Activated T-helper 1 cell treated with anti-CD3 and anti-CD28 coated beads, Interleukin-12 subunit alpha, Interleukin-12 subunit beta, Interleukin-2, Interleukin-4 antibody, amounts not matched to agents 30 ng/mL and 10 ng/mL and 1 ng/mL, durations not matched to agents 14 hours and 24 hours and 36 hours (primary cell): Measurements from ENCODE around the gene NELFB. TPM values are rescaled to one million over a fixed set of nuclear protein-coding genes. Genes with fewer than 3 reads are reported as not detected.
"Not testable (repeated sequence)": the region's sequence is repeated elsewhere in the genome, so short reads cannot be mapped to it uniquely, and the experiment has no call there.

Experiments
- DNase-seq: peaks from one replicate; pipeline ENCODE4 v3.0.0; 2021; ENCODE audit warnings: low spot score
- H3K27ac Mint-ChIP-seq: one replicate; pipeline ENCODE4 v1.8.0; 2021; ENCODE audit warnings: mild to moderate bottlenecking, mixed read lengths
- H3K27me3 Mint-ChIP-seq: one replicate; pipeline ENCODE4 v1.8.0; 2022; ENCODE audit warnings: mild to moderate bottlenecking, moderate library complexity, mixed read lengths; ENCODE audit not compliant: insufficient read depth
- H3K36me3 Mint-ChIP-seq: one replicate; pipeline ENCODE4 v1.8.0; 2021; ENCODE audit warnings: low read depth, mixed read lengths
- H3K4me1 Mint-ChIP-seq: one replicate; pipeline ENCODE4 v1.8.0; 2021; ENCODE audit warnings: low read depth, mixed read lengths
- H3K4me3 Mint-ChIP-seq: one replicate; pipeline ENCODE4 v1.8.0; 2021; ENCODE audit warnings: mild to moderate bottlenecking, moderate library complexity, mixed read lengths
- H3K9me3 Mint-ChIP-seq: one replicate; pipeline ENCODE4 v1.8.0; 2021; ENCODE audit warnings: mixed read lengths
- intact Hi-C: fragments of 100-400 bp; cut with micrococcal nuclease; formaldehyde crosslinking; loops from one replicate; pipeline ENCODE4 v1.15.1; 2024
- total RNA-seq: library from RNA; stranded (reverse); gene quantifications from 2 replicates; pipeline ENCODE4 v1.2.3, GENCODE V29; 2022

Gene NELFB
- total RNA-seq, 1 donor from 2014 or later, result 70.8 TPM

DNA sequence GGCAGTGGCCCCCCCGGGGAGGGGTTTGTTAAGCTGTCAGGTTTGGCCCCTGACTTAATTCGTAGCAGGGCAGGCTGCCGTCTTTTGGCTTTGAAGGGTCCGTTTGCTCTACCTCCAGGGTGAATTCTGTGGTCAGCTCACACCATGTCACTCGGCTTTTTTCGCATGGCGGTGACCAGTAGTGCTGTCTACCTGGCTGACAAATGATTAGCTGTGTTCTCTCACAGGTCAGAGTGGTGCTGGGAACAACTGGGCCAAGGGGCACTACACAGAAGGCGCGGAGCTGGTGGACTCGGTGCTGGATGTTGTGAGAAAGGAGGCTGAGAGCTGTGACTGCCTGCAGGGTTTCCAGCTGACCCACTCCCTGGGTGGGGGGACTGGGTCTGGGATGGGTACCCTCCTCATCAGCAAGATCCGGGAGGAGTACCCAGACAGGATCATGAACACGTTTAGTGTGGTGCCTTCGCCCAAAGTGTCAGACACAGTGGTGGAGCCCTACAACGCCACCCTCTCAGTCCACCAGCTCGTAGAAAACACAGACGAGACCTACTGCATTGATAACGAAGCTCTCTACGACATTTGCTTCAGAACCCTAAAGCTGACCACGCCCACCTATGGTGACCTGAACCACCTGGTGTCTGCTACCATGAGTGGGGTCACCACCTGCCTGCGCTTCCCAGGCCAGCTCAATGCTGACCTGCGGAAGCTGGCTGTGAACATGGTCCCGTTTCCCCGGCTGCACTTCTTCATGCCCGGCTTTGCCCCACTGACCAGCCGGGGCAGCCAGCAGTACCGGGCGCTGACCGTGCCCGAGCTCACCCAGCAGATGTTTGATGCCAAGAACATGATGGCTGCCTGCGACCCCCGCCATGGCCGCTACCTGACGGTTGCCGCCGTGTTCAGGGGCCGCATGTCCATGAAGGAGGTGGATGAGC is 12.6 kb upstream of the NELFB start:
- intact Hi-C loops, result loop anchor here (5.0 kb wide), 2 partner anchors 180 to 195 kb away; partner anchors contain the start of genes EXD3, NOXA1 and NPDC1
- no peaks in the 10 kb centered on the region for H3K27me3 Mint-ChIP-seq
- no peaks in the 10 kb centered on the region for H3K9me3 Mint-ChIP-seq
- peak overlapping the region; percentile 92 for H3K4me3 Mint-ChIP-seq
- DNase-seq, result no peak
- H3K27ac Mint-ChIP-seq, result peak overlapping the region; percentile 77
- H3K36me3 Mint-ChIP-seq, result peaks cover 23% of the 10 kb centered on the region
- peaks cover 22% of the 10 kb centered on the region for H3K4me1 Mint-ChIP-seq

DNA sequence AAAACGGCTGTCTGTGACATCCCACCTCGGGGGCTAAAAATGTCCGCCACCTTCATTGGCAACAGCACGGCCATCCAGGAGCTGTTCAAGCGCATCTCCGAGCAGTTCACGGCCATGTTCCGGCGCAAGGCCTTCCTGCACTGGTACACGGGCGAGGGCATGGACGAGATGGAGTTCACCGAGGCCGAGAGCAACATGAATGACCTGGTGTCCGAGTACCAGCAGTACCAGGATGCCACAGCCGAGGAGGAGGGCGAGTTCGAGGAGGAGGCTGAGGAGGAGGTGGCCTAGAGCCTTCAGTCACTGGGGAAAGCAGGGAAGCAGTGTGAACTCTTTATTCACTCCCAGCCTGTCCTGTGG is 11.9 kb upstream of the NELFB start:
- intact Hi-C loops, result loop anchor here (5.0 kb wide), 2 partner anchors 179 to 196 kb away; partner anchors contain the start of genes EXD3, NOXA1 and NPDC1
- Mint-ChIP-seq H3K36me3 (peaks cover 23% of the 10 kb centered on the region), H3K4me1 (peaks cover 22% of the 10 kb centered on the region), H3K4me3 (peak overlapping the region; percentile 92)
- not testable (repeated sequence) for H3K27me3 Mint-ChIP-seq, H3K27ac Mint-ChIP-seq, H3K9me3 Mint-ChIP-seq, DNase-seq

DNA sequence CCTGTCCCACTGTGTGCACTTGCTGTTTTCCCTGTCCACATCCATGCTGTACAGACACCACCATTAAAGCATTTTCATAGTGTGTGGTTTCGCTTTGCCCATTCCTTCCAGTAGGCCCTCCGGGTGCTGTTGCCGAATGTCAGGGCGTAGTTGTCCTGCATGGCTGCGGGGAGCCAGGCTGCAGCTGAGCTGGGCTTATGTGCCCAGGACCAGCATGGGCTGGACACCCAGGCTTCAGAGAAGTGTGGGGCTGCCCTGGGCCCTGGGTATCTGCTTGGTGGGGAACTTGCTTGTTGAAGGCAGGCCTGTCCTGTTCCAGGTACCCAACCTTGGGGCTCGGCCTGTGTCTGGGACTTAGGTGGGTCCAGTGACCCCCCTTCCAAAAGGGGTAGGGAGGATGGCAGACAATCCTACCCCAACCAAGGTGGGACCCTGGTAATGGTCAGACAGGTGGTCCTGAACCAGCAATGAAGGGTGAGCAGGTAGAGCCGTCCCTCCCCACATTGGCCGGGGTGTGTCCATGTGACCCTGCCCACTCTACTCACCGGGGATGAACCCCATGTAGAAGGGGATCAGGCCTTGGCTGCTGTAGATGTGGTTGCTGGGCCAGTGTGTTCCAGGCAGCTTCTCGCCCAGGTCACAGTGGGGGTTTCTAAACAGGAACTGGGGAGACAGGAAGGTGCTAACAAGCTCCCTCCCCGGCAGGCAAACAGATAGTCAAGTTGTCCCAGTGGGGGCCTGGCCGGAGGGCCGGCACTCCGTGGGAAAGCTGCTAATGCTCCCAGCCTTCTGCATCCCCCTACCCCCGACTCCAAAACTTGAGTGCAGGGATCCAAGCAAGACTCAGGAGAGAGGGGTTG is 11.3 kb upstream of the NELFB start:
- Mint-ChIP-seq H3K27me3 (no peaks in the 10 kb centered on the region), H3K4me1 (peaks cover 22% of the 10 kb centered on the region), H3K4me3 (peak overlapping the region; percentile 92), H3K36me3 (peaks cover 23% of the 10 kb centered on the region), H3K9me3 (no peaks in the 10 kb centered on the region), H3K27ac (peak overlapping the region; percentile 52)
- no peak for DNase-seq
- intact Hi-C loops, result loop anchor here (5.0 kb wide), 2 partner anchors 178 to 197 kb away; partner anchors contain the start of genes EXD3, NOXA1 and NPDC1

DNA sequence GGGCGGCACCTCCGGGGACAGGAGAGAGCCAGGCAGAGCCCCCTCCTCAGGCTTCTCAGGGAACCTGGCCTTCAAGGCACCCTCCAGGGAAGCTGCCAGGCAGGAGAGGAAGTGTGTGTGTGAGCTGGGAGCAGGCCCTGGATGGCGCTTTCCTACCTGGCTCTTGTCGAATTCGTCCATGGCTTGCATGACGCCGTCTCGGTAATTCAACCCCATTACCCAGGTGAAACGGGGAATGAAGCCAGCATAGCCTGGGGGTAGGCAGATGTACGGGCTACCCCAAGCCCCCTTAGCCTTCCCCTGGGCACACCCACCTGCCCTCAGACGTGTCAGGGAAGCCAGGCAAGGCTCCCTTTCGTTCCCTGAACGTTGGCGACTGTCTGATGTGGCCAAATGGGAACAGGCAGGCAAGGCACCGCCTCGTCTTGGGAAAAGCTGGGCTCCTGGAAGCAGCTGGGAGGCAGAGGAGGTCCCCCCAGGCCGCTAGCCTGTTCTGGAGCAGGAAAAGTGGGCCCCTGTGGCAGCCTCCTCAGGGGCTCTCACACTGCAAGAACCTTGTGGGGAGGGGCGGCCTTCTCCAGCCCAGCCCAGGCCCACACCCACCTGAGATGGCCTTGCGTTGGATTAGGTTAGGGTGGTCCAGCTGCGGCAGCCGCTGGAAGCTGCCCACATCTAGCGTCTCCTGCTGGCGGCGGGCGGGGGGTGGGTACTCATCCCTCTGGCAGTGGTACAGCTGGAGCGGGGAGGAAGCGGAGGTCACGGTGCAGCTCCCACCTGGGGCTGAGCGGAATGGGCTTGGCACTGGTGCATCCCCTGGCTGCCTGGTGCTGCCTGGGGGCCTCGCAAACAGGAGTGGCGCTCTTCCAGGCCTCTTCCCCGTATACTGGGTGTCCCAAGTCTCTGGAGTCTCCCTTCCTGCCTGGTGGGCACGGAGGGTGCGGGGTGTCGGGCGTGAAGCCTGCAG is 10.4 kb upstream of the NELFB start:
- Mint-ChIP-seq H3K36me3 (peaks cover 21% of the 10 kb centered on the region), H3K27me3 (no peaks in the 10 kb centered on the region), H3K9me3 (no peaks in the 10 kb centered on the region), H3K4me3 (no peak overlapping the region), H3K4me1 (peaks cover 22% of the 10 kb centered on the region), H3K27ac (peak overlapping the region; percentile 52)
- no peak for DNase-seq
- intact Hi-C loops, result loop anchor here (5.0 kb wide), 2 partner anchors 178 to 197 kb away; partner anchors contain the start of genes EXD3, NOXA1 and NPDC1

DNA sequence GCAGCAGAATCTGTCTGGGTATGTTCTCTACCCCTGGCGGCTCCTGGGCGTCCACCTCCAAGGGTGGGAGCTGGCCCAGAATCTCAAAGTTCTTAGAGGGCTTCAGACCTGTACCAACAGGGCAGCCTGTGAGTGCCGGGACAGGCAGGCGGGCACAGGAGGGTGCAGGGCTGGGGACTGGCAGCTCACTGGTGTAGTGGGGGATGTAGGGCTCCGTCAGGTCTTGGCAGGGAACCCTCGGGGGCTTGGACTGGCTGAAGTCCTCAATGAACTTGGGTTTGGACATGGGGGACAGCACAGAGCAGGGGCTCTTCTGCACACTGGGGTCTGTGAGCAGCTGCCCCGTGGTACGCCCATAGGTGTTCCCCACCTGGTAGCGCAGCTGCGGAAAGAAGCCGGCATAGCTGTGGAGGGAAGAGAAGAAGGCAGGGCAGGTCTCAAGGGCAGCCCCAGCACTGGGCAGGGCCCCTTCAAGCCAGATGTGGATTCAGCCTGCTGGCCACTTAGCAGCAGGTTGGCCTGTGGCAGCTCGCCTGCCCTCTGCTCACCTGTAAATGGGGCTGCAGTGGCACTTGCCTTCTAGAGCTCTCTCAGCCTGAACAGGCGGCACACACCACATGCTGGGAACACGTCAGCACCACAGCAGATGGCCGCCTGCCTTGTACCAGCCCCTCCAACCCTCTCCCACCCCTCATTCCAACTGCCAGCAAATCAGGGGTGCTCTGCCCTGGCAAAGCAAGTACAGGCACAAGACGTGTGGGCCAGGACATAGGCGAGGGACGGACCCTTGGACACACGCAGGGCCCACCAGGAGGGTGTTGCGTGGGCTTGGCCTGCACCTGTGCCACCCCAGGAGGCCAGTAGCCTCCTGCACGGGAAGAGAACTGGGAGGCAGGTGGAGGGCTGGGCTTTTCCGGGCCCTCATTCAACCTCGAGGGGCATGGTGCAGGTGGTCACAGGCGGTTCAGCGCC is 9.4 kb upstream of the NELFB start:
- Mint-ChIP-seq H3K27me3 (no peaks in the 10 kb centered on the region), H3K9me3 (no peaks in the 10 kb centered on the region), H3K4me3 (no peak overlapping the region), H3K36me3 (peaks cover 21% of the 10 kb centered on the region), H3K27ac (no peak overlapping the region), H3K4me1 (peaks cover 22% of the 10 kb centered on the region)
- DNase-seq, result no peak
- intact Hi-C loops, result no loop called here

DNA sequence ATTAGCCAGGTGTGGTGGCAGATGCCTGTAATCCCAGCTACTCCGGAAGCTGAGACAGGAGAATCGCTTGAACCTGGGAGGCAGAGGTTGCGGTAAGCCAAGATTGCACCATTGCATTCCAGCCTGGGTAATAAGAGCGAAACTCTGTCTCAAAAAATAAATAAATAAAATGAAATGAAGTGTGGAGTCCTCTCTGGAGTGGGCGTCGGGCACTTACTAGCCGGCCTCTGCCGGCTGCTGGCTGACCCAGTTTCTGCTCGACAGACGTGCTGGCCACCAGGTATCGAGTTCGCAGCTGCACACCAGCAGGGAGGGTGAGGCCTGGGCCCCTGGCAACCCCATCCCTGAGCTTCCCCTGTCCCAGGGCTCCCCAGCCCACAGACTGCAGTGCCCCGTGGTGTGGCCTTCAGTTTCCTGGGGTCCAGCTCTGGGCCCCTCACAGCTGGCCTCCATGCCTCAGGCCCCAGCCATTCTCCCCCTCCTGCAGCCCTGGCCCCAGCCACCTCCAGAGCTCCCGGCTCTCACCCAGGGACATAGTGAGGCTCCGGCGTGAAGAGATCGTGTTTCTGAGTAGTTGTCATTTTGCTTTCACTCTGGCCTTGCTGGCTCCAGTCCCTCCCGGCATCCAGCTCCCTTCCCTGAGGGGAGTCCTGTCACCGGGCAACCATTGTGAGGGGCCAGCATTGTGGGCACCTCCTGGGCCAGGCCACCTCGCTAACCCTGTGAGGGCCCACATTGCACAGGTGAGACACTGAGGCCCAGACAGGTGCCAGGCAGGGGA is 7.8 kb upstream of the NELFB start:
- Mint-ChIP-seq H3K4me1 (peaks cover 20% of the 10 kb centered on the region), H3K27me3 (no peaks in the 10 kb centered on the region), H3K27ac (no peak overlapping the region), H3K36me3 (peaks cover 17% of the 10 kb centered on the region), H3K4me3 (no peak overlapping the region), H3K9me3 (no peaks in the 10 kb centered on the region)
- intact Hi-C loops, result no loop called here
- no peak for DNase-seq

DNA sequence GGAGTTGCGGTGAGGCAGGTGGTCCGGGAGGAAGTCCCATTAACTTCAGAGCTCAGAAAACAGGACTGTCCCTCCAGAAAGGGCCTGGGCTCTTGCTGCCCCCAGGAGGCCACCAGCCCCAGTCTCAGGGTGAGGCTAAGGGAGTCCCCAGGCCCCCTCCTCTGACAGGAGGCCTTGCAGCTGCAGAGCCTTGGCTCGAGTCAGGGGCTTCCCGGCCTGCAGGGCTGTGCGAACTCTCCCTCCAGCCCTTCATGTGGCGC is 7.3 kb upstream of the NELFB start:
- peaks cover 12% of the 10 kb centered on the region for H3K36me3 Mint-ChIP-seq
- no peak overlapping the region for H3K4me3 Mint-ChIP-seq
- no peaks in the 10 kb centered on the region for H3K27me3 Mint-ChIP-seq
- H3K9me3 Mint-ChIP-seq, result no peaks in the 10 kb centered on the region
- intact Hi-C loops, result no loop called here
- peaks cover 15% of the 10 kb centered on the region for H3K4me1 Mint-ChIP-seq
- no peak for DNase-seq
- no peak overlapping the region for H3K27ac Mint-ChIP-seq

DNA sequence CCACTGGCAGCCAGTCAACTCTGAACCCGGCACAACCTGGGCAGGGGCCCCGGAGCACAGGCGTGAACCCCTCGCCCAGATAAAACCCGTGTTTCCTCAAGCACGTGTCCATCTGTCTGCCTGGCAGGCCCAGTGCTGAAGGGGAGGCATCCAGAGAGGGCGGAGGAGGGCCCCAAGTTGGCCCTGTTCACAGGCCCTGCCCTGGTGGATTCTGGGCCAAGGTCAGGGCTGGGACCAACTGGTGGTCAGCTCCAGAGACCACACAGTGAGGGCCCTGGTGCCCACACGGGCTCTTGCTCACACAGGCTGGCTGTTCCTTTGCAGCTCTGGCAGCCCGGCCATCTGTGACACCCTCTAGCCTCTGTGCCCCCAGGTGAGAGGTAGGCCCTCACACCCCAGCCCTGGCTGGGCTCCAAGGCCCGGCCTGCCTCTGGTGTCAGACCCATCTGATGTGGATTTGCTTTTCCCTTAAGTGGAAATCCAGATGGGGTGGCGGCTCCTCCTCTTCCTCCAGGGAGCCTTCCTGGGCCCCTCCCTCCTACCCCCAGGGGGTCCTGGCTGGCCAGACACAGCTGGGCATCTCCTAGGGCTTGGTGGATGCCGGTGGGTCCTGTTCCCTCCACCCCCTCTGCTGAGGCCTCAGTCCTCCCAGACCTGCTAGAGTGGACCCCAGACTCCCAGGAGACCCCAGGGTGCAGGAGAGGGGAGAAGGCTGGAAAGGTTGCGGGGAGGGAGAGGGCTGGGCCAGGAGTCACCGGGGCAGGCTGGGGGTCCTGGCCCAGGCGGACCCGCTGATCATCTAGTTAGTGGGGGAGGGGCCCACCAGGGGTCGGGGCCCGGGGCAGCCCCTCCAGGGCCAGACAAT is 4.6 kb upstream of the NELFB start:
- no peak overlapping the region for H3K27ac Mint-ChIP-seq
- H3K9me3 Mint-ChIP-seq, result no peaks in the 10 kb centered on the region
- DNase-seq, result no peak
- peaks cover 2% of the 10 kb centered on the region for H3K27me3 Mint-ChIP-seq
- no peak overlapping the region for H3K4me3 Mint-ChIP-seq
- intact Hi-C loops, result no loop called here
- no peaks in the 10 kb centered on the region for H3K36me3 Mint-ChIP-seq
- H3K4me1 Mint-ChIP-seq, result peaks cover 5% of the 10 kb centered on the region

DNA sequence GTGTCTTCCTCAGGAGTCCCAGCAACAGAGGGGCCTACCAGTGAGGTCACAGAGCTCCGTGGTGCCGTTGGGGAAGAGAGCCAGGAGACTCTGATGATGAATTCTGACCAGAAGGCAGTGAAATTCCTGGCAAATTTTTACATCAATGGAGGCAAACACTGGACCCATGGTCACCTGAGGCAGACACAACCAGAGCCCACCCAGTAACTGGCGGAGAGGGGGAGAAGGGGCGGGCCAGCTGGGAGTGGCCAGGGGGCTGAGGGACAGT is 4.0 kb upstream of the NELFB start, which contains the start of gene STPG3:
STPG3 (plus strand) TSS at position 93 of the 268 bp plus-strand sequence; CDS start at position 94, 1 bp downstream.
- H3K27ac Mint-ChIP-seq, result no peak within 1 kb of the TSS
- peaks cover 5% of the 10 kb centered on the region for H3K4me1 Mint-ChIP-seq
- no peak within 1 kb of the TSS for H3K4me3 Mint-ChIP-seq

DNA sequence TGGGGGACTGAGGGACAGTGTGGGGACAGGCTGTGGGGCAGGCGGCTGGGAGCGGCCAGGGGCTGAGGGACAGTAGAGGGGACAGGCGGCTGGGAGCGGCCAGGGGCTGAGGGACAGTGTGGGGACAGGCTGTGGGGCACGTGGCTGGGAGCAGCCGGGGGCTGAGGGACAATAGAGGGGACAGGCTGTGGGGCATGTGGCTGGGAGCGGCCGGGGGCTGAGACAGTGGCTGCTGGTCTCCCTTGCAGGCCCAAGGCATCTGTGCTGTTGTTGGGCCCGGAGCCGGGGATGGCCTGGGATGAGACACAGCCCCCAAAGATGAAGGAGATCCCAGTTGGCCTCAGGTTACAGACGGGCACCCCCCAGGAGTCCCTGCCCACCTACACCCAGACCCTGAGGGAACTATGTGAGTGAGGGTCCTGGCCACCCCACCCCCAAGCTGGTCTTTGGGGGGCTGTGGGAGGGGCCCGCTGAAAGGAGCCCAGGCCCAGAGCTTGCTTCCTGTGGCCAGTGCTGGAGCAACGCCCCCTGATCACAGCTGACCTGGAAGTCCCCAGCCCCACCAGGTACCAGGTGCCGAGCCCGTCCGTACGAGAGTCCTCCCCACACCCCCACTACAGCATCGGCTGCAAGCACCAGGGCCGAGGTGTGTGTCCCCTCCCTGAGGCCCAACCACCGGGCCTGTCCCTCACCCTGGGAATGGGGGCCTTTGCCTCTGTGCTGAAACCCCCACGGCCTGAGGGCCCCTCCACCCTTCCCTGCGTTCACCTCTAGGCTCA is 3.4 kb upstream of the NELFB start:
- no peaks in the 10 kb centered on the region for H3K9me3 Mint-ChIP-seq

More for the DNA sequence above, 4.0 kb upstream of the NELFB start, which contains the start of gene STPG3:
- Mint-ChIP-seq H3K36me3 (no peaks in the 10 kb centered on the region), H3K9me3 (no peaks in the 10 kb centered on the region), H3K27me3 (peaks cover 2% of the 10 kb centered on the region)
- intact Hi-C loops, result no loop called here
- no peak for DNase-seq

More for the DNA sequence above, 3.4 kb upstream of the NELFB start:
- peaks cover 2% of the 10 kb centered on the region for H3K27me3 Mint-ChIP-seq
- peaks cover 5% of the 10 kb centered on the region for H3K4me1 Mint-ChIP-seq
- H3K36me3 Mint-ChIP-seq, result no peaks in the 10 kb centered on the region
- H3K4me3 Mint-ChIP-seq, result no peak overlapping the region
- intact Hi-C loops, result no loop called here
- H3K27ac Mint-ChIP-seq, result no peak overlapping the region
- no peak for DNase-seq
